Measurements from ENCODE around the gene HOATZ.
A peak's percentile ranks its signal among the peaks of the same experiment; 100 is the strongest.

Gene HOATZ

DNA sequence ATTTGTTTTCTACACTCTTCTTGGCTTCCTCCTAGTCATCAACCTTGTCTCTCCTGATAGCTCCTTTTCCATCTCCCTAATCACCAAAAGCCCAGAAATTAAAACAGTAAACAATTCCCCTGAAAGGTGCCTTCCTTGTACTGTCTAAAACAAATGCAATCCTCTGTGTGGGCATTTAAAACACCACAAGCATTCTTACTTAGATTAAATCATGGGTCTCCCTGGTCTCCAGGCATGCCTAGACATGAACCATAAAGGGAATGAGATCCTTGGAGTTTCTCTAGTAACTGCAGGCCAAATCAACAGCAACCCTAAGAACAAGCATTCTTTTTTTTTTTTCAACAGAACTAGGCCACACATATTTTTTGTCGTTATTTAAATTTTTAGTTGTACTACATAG, 4.3 kb upstream of the HOATZ start:
- DNase-seq (ENCODE audit: low spot score): no peak
- Histone ChIP-seq H3K27ac (replicated peaks; ENCODE audit: low read length) (no peak overlapping the region), H3K4me2 (ENCODE audit: insufficient read depth, low read length, poor library complexity, severe bottlenecking) (no peak overlapping the region), H3K79me1 (ENCODE audit: low read depth, low read length) (no peaks in the 10 kb centered on the region), H3K4me3 (ENCODE audit: low read length in 2 of 2) (no peak overlapping the region), H3K4ac (ENCODE audit: low read length) (no peak overlapping the region), H3K23ac (ENCODE audit: low read depth, low read length, poor library complexity) (no peak overlapping the region), H4K91ac (ENCODE audit: low read depth, low read length, poor library complexity) (no peak overlapping the region), H3K9ac (ENCODE audit: low read depth, low read length, poor library complexity) (no peak overlapping the region), H3K14ac (ENCODE audit: low read length) (no peak overlapping the region), H2AFZ (ENCODE audit: low read length) (no peak overlapping the region), H3K9me3 (replicated peaks in 1 of 2; ENCODE audit: control insufficient read depth in 2 of 2, insufficient read depth in 1 of 2, low read depth in 1 of 2, low read length in 2 of 2) (no peaks in the 10 kb centered on the region), H3K27me3 (ENCODE audit: control insufficient read depth in 3 of 3, insufficient read depth in 3 of 3, low read depth in 1 of 3, low read length in 3 of 3) (peaks cover 2 to 49% (median 24%) of the 10 kb centered on the region in 3 experiments), H2BK120ac (ENCODE audit: low read depth, low read length) (no peak overlapping the region), H2BK5ac (ENCODE audit: low read length) (no peak overlapping the region), H4K8ac (ENCODE audit: low read depth, low read length) (no peak overlapping the region), H3K4me1 (ENCODE audit: control insufficient read depth in 2 of 2, insufficient read depth in 1 of 2, low read depth in 1 of 2, low read length in 2 of 2) (peaks cover 0 to 5% of the 10 kb centered on the region in 2 donors), H3K18ac (ENCODE audit: low read length) (no peak overlapping the region), H3K36me3 (replicated peaks in 1 of 2; ENCODE audit: control insufficient read depth in 2 of 2, insufficient read depth in 2 of 2, low read length in 2 of 2) (no peaks in the 10 kb centered on the region), H2BK12ac (ENCODE audit: low read length) (no peak overlapping the region), H2AK5ac (ENCODE audit: low read depth, low read length) (no peak overlapping the region), H2BK15ac (ENCODE audit: low read length) (no peak overlapping the region)
- WGBS, 2 donors (ENCODE audit: extremely low coverage in 2 of 2, insufficient read length in 2 of 2, insufficient replicate concordance in 1 of 2): no CpG with 5 or more reads among the region's 1 CpG

DNA sequence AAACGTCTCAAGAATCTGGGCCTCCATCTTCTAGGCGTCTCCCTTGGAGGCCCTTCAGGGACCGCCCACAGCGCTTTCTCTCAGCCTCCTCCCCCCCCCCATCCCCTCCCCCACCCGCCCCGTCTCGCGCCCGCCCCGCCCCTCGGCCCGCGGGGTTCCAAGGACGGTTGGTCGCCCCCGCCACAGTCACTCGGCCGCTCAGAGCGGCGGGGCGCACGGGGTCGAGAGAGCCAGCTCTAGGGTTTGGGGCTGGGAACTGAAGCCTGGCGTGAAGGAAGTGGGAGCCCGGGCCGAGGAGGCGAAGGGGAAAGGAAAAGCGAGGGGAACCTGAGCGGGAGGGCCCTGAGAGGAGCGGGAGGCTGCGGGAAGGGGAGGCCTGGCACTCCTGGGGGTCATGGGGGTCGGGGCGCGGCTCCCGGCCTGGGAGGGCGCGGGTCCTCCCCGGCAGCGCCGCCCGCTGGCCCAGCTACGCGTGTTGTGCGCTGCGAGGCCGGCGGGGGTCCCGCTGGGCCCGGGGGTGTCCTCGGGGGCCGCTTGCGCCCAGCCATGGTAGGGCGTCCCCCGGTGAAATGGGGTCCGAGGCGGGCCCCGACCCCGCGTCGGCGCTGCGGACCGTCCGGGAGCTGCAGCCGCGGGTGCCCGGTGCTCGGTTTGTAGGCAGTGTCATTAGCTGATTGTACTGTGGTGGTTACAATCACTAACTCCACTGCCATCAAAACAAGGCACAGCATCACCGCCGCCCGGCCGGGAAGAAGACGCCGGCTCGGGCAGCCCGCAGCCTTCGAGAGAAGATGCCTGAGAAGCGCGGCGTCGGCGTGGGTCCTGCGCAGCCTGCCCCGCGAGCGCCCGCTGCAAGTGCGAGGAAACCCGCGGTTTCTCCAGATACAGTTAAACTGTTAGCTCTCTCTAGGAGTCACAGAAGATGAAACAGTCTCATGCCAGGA, 2.0 kb upstream of the HOATZ start, which contains the start of gene BTG4:
BTG4 (minus strand) TSS at position 91 of the 944 bp plus-strand sequence. CDS start 13,610 bp downstream, outside the sequence.
- Histone ChIP-seq H3K9ac (ENCODE audit: low read depth, low read length, poor library complexity) (peak within 1 kb of the TSS; percentile 74), H3K27ac (replicated peaks; ENCODE audit: low read length) (no peak within 1 kb of the TSS), H3K4me3 (ENCODE audit: low read length in 2 of 2) (peak within 1 kb of the TSS in 1 of 2 donors; percentile 74), H2BK12ac (ENCODE audit: low read length) (no peak within 1 kb of the TSS), H3K23ac (ENCODE audit: low read depth, low read length, poor library complexity) (peak within 1 kb of the TSS; percentile 29), H4K91ac (ENCODE audit: low read depth, low read length, poor library complexity) (no peak within 1 kb of the TSS), H3K4ac (ENCODE audit: low read length) (no peak within 1 kb of the TSS), H2BK5ac (ENCODE audit: low read length) (no peak within 1 kb of the TSS), H3K4me1 (ENCODE audit: control insufficient read depth in 2 of 2, insufficient read depth in 1 of 2, low read depth in 1 of 2, low read length in 2 of 2) (peaks cover 0 to 5% of the 10 kb centered on the region in 2 donors), H3K79me1 (ENCODE audit: low read depth, low read length) (no peaks in the 10 kb centered on the region), H2AK5ac (ENCODE audit: low read depth, low read length) (no peak within 1 kb of the TSS), H2BK15ac (ENCODE audit: low read length) (peak within 1 kb of the TSS; percentile 81), H2BK120ac (ENCODE audit: low read depth, low read length) (peak within 1 kb of the TSS; percentile 90), H2AFZ (ENCODE audit: low read length) (peak within 1 kb of the TSS; percentile 82), H3K36me3 (replicated peaks in 1 of 2; ENCODE audit: control insufficient read depth in 2 of 2, insufficient read depth in 2 of 2, low read length in 2 of 2) (no peaks in the 10 kb centered on the region), H4K8ac (ENCODE audit: low read depth, low read length) (peak within 1 kb of the TSS; percentile 54), H3K9me3 (replicated peaks in 1 of 2; ENCODE audit: control insufficient read depth in 2 of 2, insufficient read depth in 1 of 2, low read depth in 1 of 2, low read length in 2 of 2) (no peaks in the 10 kb centered on the region), H3K18ac (ENCODE audit: low read length) (peak within 1 kb of the TSS; percentile 95), H3K27me3 (ENCODE audit: control insufficient read depth in 3 of 3, insufficient read depth in 3 of 3, low read depth in 1 of 3, low read length in 3 of 3) (peaks cover 2 to 64% (median 24%) of the 10 kb centered on the region in 3 experiments), H3K14ac (ENCODE audit: low read length) (peak within 1 kb of the TSS; percentile 73), H3K4me2 (ENCODE audit: insufficient read depth, low read length, poor library complexity, severe bottlenecking) (peak within 1 kb of the TSS; percentile 85)
- WGBS, 2 donors (ENCODE audit: extremely low coverage in 2 of 2, insufficient read length in 2 of 2, insufficient replicate concordance in 1 of 2): no CpG with 5 or more reads among the region's 90 CpGs
- no peak for DNase-seq (ENCODE audit: low spot score)

DNA sequence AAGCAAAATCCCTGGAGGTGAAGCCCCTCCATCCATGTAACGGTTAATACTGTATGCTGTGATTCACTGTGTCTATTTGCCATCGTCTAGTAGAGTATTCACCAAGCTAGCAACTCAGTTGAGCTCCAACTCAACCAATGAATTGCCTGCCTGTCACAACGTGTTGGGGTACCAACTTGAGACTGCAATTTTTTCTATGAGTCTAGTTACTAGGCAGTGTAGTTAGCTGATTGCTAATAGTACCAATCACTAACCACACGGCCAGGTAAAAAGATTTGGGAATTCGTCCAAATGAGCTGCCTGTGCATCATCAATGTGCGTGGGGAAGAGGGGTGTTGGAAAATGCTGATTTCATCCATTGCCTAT, 1.4 kb upstream of the HOATZ start:
- H3K79me1 ChIP-seq (ENCODE audit: low read depth, low read length): no peaks in the 10 kb centered on the region
- no peak overlapping the region for H3K4ac ChIP-seq (ENCODE audit: low read length)
- WGBS, 2 donors (ENCODE audit: extremely low coverage in 2 of 2, insufficient read length in 2 of 2, insufficient replicate concordance in 1 of 2): no CpG with 5 or more reads among the region's 6 CpGs
- H4K8ac ChIP-seq (ENCODE audit: low read depth, low read length): no peak overlapping the region
- H4K91ac ChIP-seq (ENCODE audit: low read depth, low read length, poor library complexity): no peak overlapping the region
- no peak overlapping the region for H2BK5ac ChIP-seq (ENCODE audit: low read length)
- no peaks in the 10 kb centered on the region for H3K36me3 ChIP-seq (replicated peaks in 1 of 2; ENCODE audit: control insufficient read depth in 2 of 2, insufficient read depth in 2 of 2, low read length in 2 of 2)
- no peak overlapping the region for H2BK12ac ChIP-seq (ENCODE audit: low read length)
- peaks cover 2 to 68% (median 24%) of the 10 kb centered on the region in 3 experiments for H3K27me3 ChIP-seq (ENCODE audit: control insufficient read depth in 3 of 3, insufficient read depth in 3 of 3, low read depth in 1 of 3, low read length in 3 of 3)
- H2AFZ ChIP-seq (ENCODE audit: low read length): peak overlapping the region; percentile 82
- H3K14ac ChIP-seq (ENCODE audit: low read length): no peak overlapping the region
- no peak overlapping the region for H3K18ac ChIP-seq (ENCODE audit: low read length)
- H3K4me2 ChIP-seq (ENCODE audit: insufficient read depth, low read length, poor library complexity, severe bottlenecking): peak overlapping the region; percentile 85
- no peak overlapping the region for H3K9ac ChIP-seq (ENCODE audit: low read depth, low read length, poor library complexity)
- no peak for DNase-seq (ENCODE audit: low spot score)
- no peak overlapping the region for H3K23ac ChIP-seq (ENCODE audit: low read depth, low read length, poor library complexity)
- no peak overlapping the region for H2AK5ac ChIP-seq (ENCODE audit: low read depth, low read length)
- no peak overlapping the region for H3K27ac ChIP-seq (replicated peaks; ENCODE audit: low read length)
- H3K4me3 ChIP-seq (ENCODE audit: low read length in 2 of 2): peak overlapping the region in 1 of 2 donors; percentile 74
- H3K9me3 ChIP-seq (replicated peaks in 1 of 2; ENCODE audit: control insufficient read depth in 2 of 2, insufficient read depth in 1 of 2, low read depth in 1 of 2, low read length in 2 of 2): no peaks in the 10 kb centered on the region
- no peak overlapping the region for H2BK120ac ChIP-seq (ENCODE audit: low read depth, low read length)
- peaks cover 0 to 5% of the 10 kb centered on the region in 2 donors for H3K4me1 ChIP-seq (ENCODE audit: control insufficient read depth in 2 of 2, insufficient read depth in 1 of 2, low read depth in 1 of 2, low read length in 2 of 2)
- no peak overlapping the region for H2BK15ac ChIP-seq (ENCODE audit: low read length)

DNA sequence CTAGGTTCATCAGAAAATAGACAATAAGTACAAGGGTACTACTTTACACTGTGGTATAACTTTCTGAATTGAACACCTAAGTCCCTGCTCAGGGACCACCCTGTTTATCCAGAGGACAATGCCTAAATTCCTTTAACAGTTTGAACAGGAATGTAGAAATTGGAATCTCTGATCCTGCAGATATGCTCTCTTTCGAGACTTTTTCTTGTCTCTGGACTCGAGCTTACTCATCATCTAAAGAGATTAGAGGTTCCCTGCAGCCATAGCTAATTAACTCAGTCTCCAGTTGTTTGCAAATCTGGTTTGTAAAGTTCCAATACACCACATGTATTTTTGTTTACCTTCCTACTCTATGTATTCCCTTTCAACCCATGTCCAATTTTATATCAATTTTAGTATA, 1.0 kb downstream of the HOATZ start:
- H3K27me3 ChIP-seq (ENCODE audit: control insufficient read depth in 3 of 3, insufficient read depth in 3 of 3, low read depth in 1 of 3, low read length in 3 of 3): peaks cover 2 to 70% (median 24%) of the 10 kb centered on the region in 3 experiments
- H4K8ac ChIP-seq (ENCODE audit: low read depth, low read length): no peak overlapping the region
- no peak overlapping the region for H2BK15ac ChIP-seq (ENCODE audit: low read length)
- no peak overlapping the region for H2BK5ac ChIP-seq (ENCODE audit: low read length)
- H3K9ac ChIP-seq (ENCODE audit: low read depth, low read length, poor library complexity): no peak overlapping the region
- H3K9me3 ChIP-seq (replicated peaks in 1 of 2; ENCODE audit: control insufficient read depth in 2 of 2, insufficient read depth in 1 of 2, low read depth in 1 of 2, low read length in 2 of 2): no peaks in the 10 kb centered on the region
- DNase-seq (ENCODE audit: low spot score): no peak
- H3K79me1 ChIP-seq (ENCODE audit: low read depth, low read length): no peaks in the 10 kb centered on the region
- no peaks in the 10 kb centered on the region for H3K36me3 ChIP-seq (replicated peaks in 1 of 2; ENCODE audit: control insufficient read depth in 2 of 2, insufficient read depth in 2 of 2, low read length in 2 of 2)
- H3K4me2 ChIP-seq (ENCODE audit: insufficient read depth, low read length, poor library complexity, severe bottlenecking): no peak overlapping the region
- H3K4me1 ChIP-seq (ENCODE audit: control insufficient read depth in 2 of 2, insufficient read depth in 1 of 2, low read depth in 1 of 2, low read length in 2 of 2): peaks cover 0 to 5% of the 10 kb centered on the region in 2 donors
- H2AK5ac ChIP-seq (ENCODE audit: low read depth, low read length): no peak overlapping the region
- no peak overlapping the region for H2BK12ac ChIP-seq (ENCODE audit: low read length)
- H3K14ac ChIP-seq (ENCODE audit: low read length): no peak overlapping the region
- no peak overlapping the region for H2BK120ac ChIP-seq (ENCODE audit: low read depth, low read length)
- no peak overlapping the region for H3K4me3 ChIP-seq (ENCODE audit: low read length in 2 of 2)
- H3K18ac ChIP-seq (ENCODE audit: low read length): no peak overlapping the region
- no peak overlapping the region for H3K27ac ChIP-seq (replicated peaks; ENCODE audit: low read length)
- WGBS, 2 donors (ENCODE audit: extremely low coverage in 2 of 2, insufficient read length in 2 of 2, insufficient replicate concordance in 1 of 2): no CpG with 5 or more reads among the region's 2 CpGs
- H3K4ac ChIP-seq (ENCODE audit: low read length): no peak overlapping the region
- H2AFZ ChIP-seq (ENCODE audit: low read length): no peak overlapping the region
- no peak overlapping the region for H3K23ac ChIP-seq (ENCODE audit: low read depth, low read length, poor library complexity)
- no peak overlapping the region for H4K91ac ChIP-seq (ENCODE audit: low read depth, low read length, poor library complexity)
